Naive thymus-derived CD8-positive, alpha-beta T cell (primary cell): Measurements from ENCODE around the gene NXPE3. TPM values are rescaled to one million over a fixed set of nuclear protein-coding genes. Genes with fewer than 3 reads are reported as not detected.
A peak's percentile ranks its signal among the peaks of the same experiment; 100 is the strongest.

Experiments
- ATAC-seq, 2 donors: fragments of 150-1000 bp; cut with Tn5 transposase in 1 of 2; sonication (Bioruptor Pico), chemical (Tn5 transposase) in 1 of 2; 1 replicate in 1 of 2; 2 replicates in 1 of 2; pipeline ENCODE4 v1.10.0; 2021; ENCODE audit warnings: mild to moderate bottlenecking in 2 of 2, moderate library complexity in 2 of 2
- POLR2A ChIA-PET: fragments of 350-600 bp; sonication (Branson Sonifier 250); formaldehyde crosslinking; loops from one replicate; lab custom pipeline; 2021; ENCODE audit warnings: antibody characterized with exemption; lab: Charles Lee
- DNase-seq, 10 donors: peaks; one replicate each; pipeline versions ENCODE4 v3.0.0 to v3.0.0-alpha.2; 2020 to 2022
- H3K27ac Mint-ChIP-seq, 10 donors: one replicate each; pipeline ENCODE4 v1.8.0; 2020 to 2022; ENCODE audit warnings: mild to moderate bottlenecking in 10 of 10, mixed read lengths in 10 of 10, moderate library complexity in 4 of 10, inconsistent platforms in 1 of 10
- H3K27me3 Mint-ChIP-seq, 5 donors: one replicate each; pipeline ENCODE4 v1.8.0; 2021 to 2022; ENCODE audit warnings: mixed read lengths in 5 of 5
- H3K36me3 Mint-ChIP-seq, 3 donors: one replicate each; pipeline ENCODE4 v1.8.0; 2020 to 2022; ENCODE audit warnings: mixed read lengths in 3 of 3, mild to moderate bottlenecking in 2 of 3, inconsistent platforms in 1 of 3
- H3K4me1 Mint-ChIP-seq, 4 donors: one replicate each; pipeline ENCODE4 v1.8.0; 2021 to 2022; ENCODE audit warnings: mixed read lengths in 4 of 4
- H3K4me3 Mint-ChIP-seq, 10 donors: one replicate each; pipeline ENCODE4 v1.8.0; 2020 to 2022; ENCODE audit warnings: mild to moderate bottlenecking in 10 of 10, mixed read lengths in 10 of 10, moderate library complexity in 6 of 10, inconsistent platforms in 1 of 10
- H3K9me3 Mint-ChIP-seq, 9 donors: one replicate each; pipeline ENCODE4 v1.8.0; 2020 to 2022; ENCODE audit warnings: mixed read lengths in 9 of 9, mild to moderate bottlenecking in 3 of 9, inconsistent platforms in 1 of 9, moderate library complexity in 1 of 9
- polyA plus RNA-seq, 3 donors: library from polyadenylated mRNA; unstranded; fragments of 300-500 nt; fragmentation: Illumina TruSeq; gene quantifications; one replicate each; pipeline ENCODE4 v1.2.3, GENCODE V29; 2021
- total RNA-seq, 8 experiments: library from RNA in 2 of 8; stranded (reverse) in 2 of 8; gene quantifications; one replicate each; pipeline ENCODE4 v1.2.3 and lab custom pipeline; 2021 to 2026

The NXPE3 gene
- total and polyA plus RNA-seq, 5 experiments from 2014 or later: 32.5 to 61.0 (median 40.0) TPM

- H3K9me3 Mint-ChIP-seq: no peaks in the 10 kb centered on the region
- DNase-seq: no peak
- peak overlapping the region in 1 of 10 donors; percentile 22 for H3K27ac Mint-ChIP-seq
- ATAC-seq: no peak
- H3K36me3 Mint-ChIP-seq: peaks cover 0 to 2% (median 0%) of the 10 kb centered on the region in 3 donors
- no peak overlapping the region for H3K4me3 Mint-ChIP-seq
- H3K4me1 Mint-ChIP-seq: peaks cover 2 to 11% (median 7%) of the 10 kb centered on the region in 4 donors
- POLR2A ChIA-PET: no interaction called here
- H3K27me3 Mint-ChIP-seq: no peaks in the 10 kb centered on the region
These were observed 88.5 kb downstream of the NXPE3 start for GRCh38 chr3:101867511-101867910.

- DNase-seq (no peak), ATAC-seq (no peak)
- peaks cover 2 to 11% (median 7%) of the 10 kb centered on the region in 4 donors for H3K4me1 Mint-ChIP-seq
- POLR2A ChIA-PET: no interaction called here
- peaks cover 0 to 2% (median 0%) of the 10 kb centered on the region in 3 donors for H3K36me3 Mint-ChIP-seq
- no peaks in the 10 kb centered on the region for H3K27me3 Mint-ChIP-seq
- no peak overlapping the region for H3K4me3 Mint-ChIP-seq
- peak overlapping the region in 1 of 10 donors; percentile 22 for H3K27ac Mint-ChIP-seq
- no peaks in the 10 kb centered on the region for H3K9me3 Mint-ChIP-seq
These were observed 89.0 kb downstream of the NXPE3 start for GRCh38 chr3:101867996-101868395.

- Mint-ChIP-seq H3K27me3 (no peaks in the 10 kb centered on the region), H3K9me3 (peaks cover 0 to 5% (median 0%) of the 10 kb centered on the region in 9 donors), H3K4me1 (peaks cover 2 to 14% (median 7%) of the 10 kb centered on the region in 4 donors), H3K27ac (peak overlapping the region in 1 of 10 donors; percentile 21), H3K36me3 (no peaks in the 10 kb centered on the region), H3K4me3 (no peak overlapping the region)
- peak in 1 of 2 donors; percentile 32 for ATAC-seq
- no peak for DNase-seq
- POLR2A ChIA-PET: interaction anchor here (0.7 kb wide), 1 partner anchor 357 kb away, joined by 4 read pairs; no protein-coding TSS in a partner anchor
These were observed 89.8 kb downstream of the NXPE3 start for GRCh38 chr3:101868534-101869464.

- POLR2A ChIA-PET: interaction anchor here (0.7 kb wide), 1 partner anchor 72 kb away, joined by 4 read pairs; no protein-coding TSS in a partner anchor
- Mint-ChIP-seq H3K4me3 (no peak overlapping the region), H3K4me1 (peaks cover 2 to 14% (median 7%) of the 10 kb centered on the region in 4 donors), H3K36me3 (no peaks in the 10 kb centered on the region), H3K9me3 (peaks cover 0 to 5% (median 0%) of the 10 kb centered on the region in 9 donors), H3K27me3 (no peaks in the 10 kb centered on the region), H3K27ac (no peak overlapping the region)
- ATAC-seq (no peak), DNase-seq (no peak)
These were observed 91.1 kb downstream of the NXPE3 start for GRCh38 chr3:101870138-101870537.

- POLR2A ChIA-PET: no interaction called here
- ATAC-seq (no peak), DNase-seq (no peak)
- Mint-ChIP-seq H3K4me1 (peaks cover 0 to 6% (median 0%) of the 10 kb centered on the region in 4 donors), H3K36me3 (no peaks in the 10 kb centered on the region), H3K27me3 (no peaks in the 10 kb centered on the region), H3K27ac (no peak overlapping the region), H3K9me3 (peaks cover 0 to 5% (median 0%) of the 10 kb centered on the region in 9 donors), H3K4me3 (no peak overlapping the region)
These were observed 94.6 kb downstream of the NXPE3 start for GRCh38 chr3:101873619-101874018.

- DNase-seq (no peak), ATAC-seq (no peak)
- no peak overlapping the region for H3K27ac Mint-ChIP-seq
- H3K27me3 Mint-ChIP-seq: no peaks in the 10 kb centered on the region
- H3K36me3 Mint-ChIP-seq: no peaks in the 10 kb centered on the region
- H3K4me3 Mint-ChIP-seq: no peak overlapping the region
- peaks cover 0 to 7% (median 0%) of the 10 kb centered on the region in 4 donors for H3K4me1 Mint-ChIP-seq
- POLR2A ChIA-PET: no interaction called here
- peaks cover 0 to 5% (median 0%) of the 10 kb centered on the region in 9 donors for H3K9me3 Mint-ChIP-seq
These were observed 97.1 kb downstream of the NXPE3 start for GRCh38 chr3:101876142-101876541.

Other genes with a start within 250 kb of the NXPE3 start
- 10 to 100 TPM; 27.2 to 30.5 TPM for gene TRMT10C, start 217.3 kb upstream of the NXPE3 start, total RNA-seq
- gene TRMT10C, start 217.3 kb upstream of the NXPE3 start, polyA plus RNA-seq: 10 to 100 TPM; 34.1 to 52.7 (median 36.7) TPM
- 100 to 1,000 TPM; 180 to 189 TPM for gene PCNP, start 205.0 kb upstream of the NXPE3 start, total RNA-seq
- gene PCNP, start 205.0 kb upstream of the NXPE3 start, polyA plus RNA-seq: 100 to 1,000 TPM; 112 to 130 (median 124) TPM
- 10 to 100 TPM; 52.7 to 53.1 TPM for gene ZBTB11, start 102.1 kb upstream of the NXPE3 start, total RNA-seq
- gene ZBTB11, start 102.1 kb upstream of the NXPE3 start, polyA plus RNA-seq: 10 to 100 TPM in 1 of 3 donors, 1 to 10 TPM in 2; 8.6 to 10.9 (median 9.5) TPM
- 1,000 to 10,000 TPM; 1,519 to 1,530 TPM for gene RPL24, start 92.5 kb upstream of the NXPE3 start, total RNA-seq
- gene RPL24, start 92.5 kb upstream of the NXPE3 start, polyA plus RNA-seq: 1,000 to 10,000 TPM; 1,202 to 1,552 (median 1,441) TPM
- 10 to 100 TPM in 1 of 2 experiments, 1 to 10 TPM in 1; 8.4 to 10.5 TPM for gene CEP97, start 54.6 kb upstream of the NXPE3 start, total RNA-seq
- gene CEP97, start 54.6 kb upstream of the NXPE3 start, polyA plus RNA-seq: 1 to 10 TPM; 1.8 to 5.3 (median 3.5) TPM
- gene NFKBIZ, start 70.3 kb downstream of the NXPE3 start, total RNA-seq: 100 to 1,000 TPM; 148 to 151 TPM
- gene NFKBIZ, start 70.3 kb downstream of the NXPE3 start, polyA plus RNA-seq: 10 to 100 TPM in 2 of 3 donors, 1 to 10 TPM in 1; 9.3 to 23.6 (median 20.2) TPM